IMR-90 (cell line): ENCODE results near the gene GSTT2B.

Source experiments
- CTCF ChIP-seq: conservative IDR thresholded peaks from 2 replicates; pipeline ENCODE4 v1.5.1; 2012; ENCODE audit warnings: mild to moderate bottlenecking, low read depth, low read length, improper control_type of control experiment
- MAFK ChIP-seq: IDR thresholded peaks from 2 replicates; pipeline ENCODE4 v1.6.1; 2012; ENCODE audit warnings: low read depth, low read length, improper control_type of control experiment
- MXI1 ChIP-seq: IDR thresholded peaks from 2 replicates; pipeline ENCODE4 v1.6.1; 2012; ENCODE audit warnings: low read depth, mild to moderate bottlenecking, low read length, moderate library complexity, borderline replicate concordance
- NFE2L2 ChIP-seq: fragments of 150-350 bp; IDR thresholded peaks from 2 replicates; pipeline ENCODE4 v1.6.1; 2016; ENCODE audit warnings: low read depth, mild to moderate bottlenecking, low read length
- POLR2A ChIP-seq: IDR thresholded peaks from 2 replicates; pipeline ENCODE4 v1.6.1; 2012; ENCODE audit warnings: mild to moderate bottlenecking, low read depth, low read length
- RAD21 ChIP-seq: IDR thresholded peaks from 2 replicates; pipeline ENCODE4 v1.6.1; 2012; ENCODE audit warnings: low read length, improper control_type of control experiment
- RCOR1 ChIP-seq: IDR thresholded peaks from 2 replicates; pipeline ENCODE4 v1.6.1; 2012; ENCODE audit warnings: mild to moderate bottlenecking, low read length, improper control_type of control experiment; ENCODE audit not compliant: insufficient replicate concordance
- RFX5 ChIP-seq: IDR thresholded peaks from 2 replicates; pipeline ENCODE4 v1.8.0; 2012; ENCODE audit warnings: low read depth, mild to moderate bottlenecking, low read length, moderate library complexity
- USF2 ChIP-seq: fragments of 150-350 bp; IDR thresholded peaks from 2 replicates; pipeline ENCODE4 v1.6.1; 2017; ENCODE audit warnings: mild to moderate bottlenecking, antibody characterized with exemption, low read length, low read depth

DNA sequence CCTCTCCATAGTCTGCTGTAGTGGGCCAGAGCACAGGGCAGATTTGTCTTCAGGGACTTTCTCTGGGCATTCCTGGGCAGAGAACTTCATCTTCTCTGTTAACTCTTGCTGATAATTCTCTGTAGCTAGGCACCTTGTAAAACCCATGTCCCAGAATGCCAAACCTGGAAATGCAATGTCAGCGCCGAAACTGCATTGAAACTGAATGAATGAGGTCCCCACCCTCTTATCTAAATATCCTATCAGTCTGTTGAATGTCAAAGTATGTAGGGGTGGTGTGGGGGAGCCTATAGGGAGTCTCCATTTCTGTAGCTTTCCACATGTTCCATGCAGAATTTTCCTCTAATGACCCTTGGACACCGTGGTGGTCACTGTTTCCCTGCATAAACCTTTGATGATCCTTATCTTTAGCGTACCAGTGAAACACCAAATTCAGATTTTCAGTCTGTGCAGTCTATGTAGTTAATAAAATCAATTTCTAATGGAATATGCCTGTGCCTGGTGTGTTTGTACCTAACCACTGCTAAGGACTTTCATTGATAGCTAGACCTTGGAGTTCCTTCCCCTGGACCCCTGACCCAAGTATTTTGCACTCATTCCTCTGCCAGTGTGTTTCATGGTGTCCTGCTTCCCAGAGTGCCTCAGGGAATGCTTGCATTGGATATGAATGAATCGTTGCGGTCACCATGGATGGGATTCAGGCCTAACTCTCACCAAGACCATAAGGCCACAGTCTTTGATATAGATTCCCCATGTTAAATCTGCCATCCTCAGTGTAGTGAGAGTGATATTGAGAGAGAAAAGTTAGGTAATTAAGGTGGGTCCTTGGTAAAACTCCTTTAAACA lies 47.6 kb upstream of the GSTT2B start:
- no peak for TF ChIP-seq POLR2A
- no peak for TF ChIP-seq CTCF
- TF ChIP-seq USF2 = no peak
- no peak for TF ChIP-seq NFE2L2
- TF ChIP-seq RAD21 = no peak
- TF ChIP-seq MAFK = 0 out of 2 replicates have a peak, but pooled peaks have one; percentile 3
- no peak for TF ChIP-seq RCOR1
- TF ChIP-seq MXI1 = no peak
- TF ChIP-seq RFX5 = no peak
